HepG2 (cell line): ENCODE data around the gene MRRF. TPM values are rescaled to one million over a fixed set of nuclear protein-coding genes. Genes with fewer than 3 reads are reported as not detected.
A peak's percentile ranks its signal among the peaks of the same experiment; 100 is the strongest.

Source experiments
- AHR ChIP-seq: IDR thresholded peaks from 2 replicates; pipeline ENCODE4 v1.6.1; 2018; ENCODE audit warnings: missing genetic modification reagents, missing compliant biosample characterization
- ARHGAP35 ChIP-seq: sonication (generic); formaldehyde crosslinking; IDR thresholded peaks from 2 replicates; pipeline ENCODE4 v1.9.0; 2022; ENCODE audit warnings: mild to moderate bottlenecking, inconsistent platforms, moderate library complexity, missing genetic modification reagents, borderline replicate concordance
- GLI4 ChIP-seq: sonication (generic); formaldehyde crosslinking; IDR thresholded peaks from 2 replicates; pipeline ENCODE4 v1.5.1; 2020; ENCODE audit warnings: missing genetic modification reagents, mild to moderate bottlenecking, moderate library complexity, borderline replicate concordance
- HDAC1 ChIP-seq: sonication (generic); formaldehyde crosslinking; IDR thresholded peaks from 2 replicates; pipeline ENCODE4 v1.5.1; 2020; ENCODE audit warnings: mild to moderate bottlenecking, missing genetic modification reagents
- HMG20B ChIP-seq: conservative IDR thresholded peaks from 2 replicates; pipeline ENCODE4 v1.6.1; 2016; ENCODE audit warnings: missing genetic modification reagents, missing compliant biosample characterization
- IRF2 ChIP-seq: IDR thresholded peaks from 2 replicates; pipeline ENCODE4 v1.6.1; 2018; ENCODE audit warnings: missing genetic modification reagents, missing compliant biosample characterization
- KAT7 ChIP-seq: IDR thresholded peaks from 2 replicates; pipeline ENCODE4 v1.6.1; 2018; ENCODE audit warnings: borderline replicate concordance, missing compliant biosample characterization
- KDM1A ChIP-seq: IDR thresholded peaks from 2 replicates; pipeline ENCODE4 v1.6.1; 2016; ENCODE audit warnings: missing compliant biosample characterization
- KMT2B ChIP-seq: IDR thresholded peaks from 2 replicates; pipeline ENCODE4 v1.6.1; 2016; ENCODE audit warnings: missing genetic modification reagents, missing compliant biosample characterization
- NKX3-1 ChIP-seq: sonication (generic); formaldehyde crosslinking; IDR thresholded peaks from 2 replicates; pipeline ENCODE4 v1.5.0; 2020; ENCODE audit warnings: missing genetic modification reagents
- NR3C1 ChIP-seq: sonication (generic); formaldehyde crosslinking; IDR thresholded peaks from 2 replicates; pipeline ENCODE4 v1.4.0; 2020; ENCODE audit warnings: missing genetic modification reagents
- RARA ChIP-seq: IDR thresholded peaks from 2 replicates; pipeline ENCODE4 v1.6.1; 2016; ENCODE audit warnings: missing genetic modification reagents, missing compliant biosample characterization
- REXO4 ChIP-seq: sonication (generic); formaldehyde crosslinking; IDR thresholded peaks from 2 replicates; pipeline ENCODE4 v1.8.0; 2022; ENCODE audit warnings: missing genetic modification reagents, mild to moderate bottlenecking, borderline replicate concordance
- SNAI1 ChIP-seq: sonication (generic); formaldehyde crosslinking; IDR thresholded peaks from 2 replicates; pipeline ENCODE4 v1.5.0; 2020; ENCODE audit warnings: mild to moderate bottlenecking, missing genetic modification reagents, borderline replicate concordance
- SNAPC2 ChIP-seq: sonication (generic); formaldehyde crosslinking; IDR thresholded peaks from 2 replicates; pipeline ENCODE4 v1.8.1; 2022; ENCODE audit warnings: mild to moderate bottlenecking, missing genetic modification reagents
- TSC22D2 ChIP-seq: sonication (generic); formaldehyde crosslinking; IDR thresholded peaks from 2 replicates; pipeline ENCODE4 v1.5.1; 2020; ENCODE audit warnings: missing genetic modification reagents, mild to moderate bottlenecking, borderline replicate concordance
- WIZ ChIP-seq: sonication (generic); formaldehyde crosslinking; IDR thresholded peaks from 2 replicates; pipeline ENCODE4 v1.5.1; 2020; ENCODE audit warnings: mild to moderate bottlenecking, missing genetic modification reagents
- ZFP36L1 ChIP-seq: sonication (generic); formaldehyde crosslinking; IDR thresholded peaks from 2 replicates; pipeline ENCODE4 v1.8.0; 2022; ENCODE audit warnings: mild to moderate bottlenecking, missing genetic modification reagents, moderate library complexity
- ZMYM4 ChIP-seq: sonication (generic); formaldehyde crosslinking; IDR thresholded peaks from 2 replicates; pipeline ENCODE4 v1.8.1; 2023; ENCODE audit warnings: mild to moderate bottlenecking, missing genetic modification reagents
- ZNF672 ChIP-seq: sonication (generic); formaldehyde crosslinking; IDR thresholded peaks from 2 replicates; pipeline ENCODE4 v1.8.1; 2022; ENCODE audit warnings: missing genetic modification reagents
- ZNF883 ChIP-seq: sonication (generic); formaldehyde crosslinking; IDR thresholded peaks from 2 replicates; pipeline ENCODE4 v1.5.1; 2020; ENCODE audit warnings: mild to moderate bottlenecking, missing genetic modification reagents; ENCODE audit errors: not compliant biosample characterization
- ZSCAN29 ChIP-seq: sonication (generic); formaldehyde crosslinking; conservative IDR thresholded peaks from 2 replicates; pipeline ENCODE4 v1.4.0; 2020; ENCODE audit warnings: mild to moderate bottlenecking, missing genetic modification reagents
- polyA plus RNA-seq, 8 experiments: library from polyadenylated mRNA; depleted of rRNA in 3 of 8; stranded (reverse) in 7 of 8; unstranded in 1 of 8; fragments of >200 nt; fragmentation: Illumina TruSeq in 4 of 8; extraction: Trizol in 4 of 8; gene quantifications; 2 replicates each; pipeline versions ENCODE4 v1.2.1 to v1.2.3, GENCODE V29; 2011 to 2016; ENCODE audit warnings: low read depth in 4 of 8, missing spikeins in 1 of 8, mixed read lengths in 1 of 8; ENCODE audit not compliant: insufficient read depth in 1 of 8
- total RNA-seq, 5 experiments: library from RNA; depleted of rRNA; stranded (reverse); fragments of >200 nt; fragmentation: Illumina TruSeq; extraction: Trizol; gene quantifications; 2 replicates each; pipeline ENCODE4 v1.2.3, GENCODE V29; 2016; ENCODE audit warnings: low read depth in 1 of 5
- TF ChIP-seq, protein P1 (sequence below): sonication (generic); formaldehyde crosslinking; IDR thresholded peaks from 2 replicates; pipeline ENCODE4 v1.8.0; 2022; ENCODE audit warnings: missing genetic modification reagents, mild to moderate bottlenecking, borderline replicate concordance
- TF ChIP-seq, protein P2 (sequence below): sonication (generic); formaldehyde crosslinking; IDR thresholded peaks from 2 replicates; pipeline ENCODE4 v1.4.0; 2020; ENCODE audit warnings: missing genetic modification reagents, borderline replicate concordance
- TF ChIP-seq, protein P3 (sequence below): IDR thresholded peaks from 2 replicates; pipeline ENCODE4 v1.6.1; 2012; ENCODE audit warnings: low read length, improper control_type of control experiment

The MRRF gene
- total and polyA plus RNA-seq, 2 of the 13 experiments (the other 11 are each of a cell fraction or from before 2014, with no cell fraction given) = 37.3 to 44.3 TPM

DNA sequence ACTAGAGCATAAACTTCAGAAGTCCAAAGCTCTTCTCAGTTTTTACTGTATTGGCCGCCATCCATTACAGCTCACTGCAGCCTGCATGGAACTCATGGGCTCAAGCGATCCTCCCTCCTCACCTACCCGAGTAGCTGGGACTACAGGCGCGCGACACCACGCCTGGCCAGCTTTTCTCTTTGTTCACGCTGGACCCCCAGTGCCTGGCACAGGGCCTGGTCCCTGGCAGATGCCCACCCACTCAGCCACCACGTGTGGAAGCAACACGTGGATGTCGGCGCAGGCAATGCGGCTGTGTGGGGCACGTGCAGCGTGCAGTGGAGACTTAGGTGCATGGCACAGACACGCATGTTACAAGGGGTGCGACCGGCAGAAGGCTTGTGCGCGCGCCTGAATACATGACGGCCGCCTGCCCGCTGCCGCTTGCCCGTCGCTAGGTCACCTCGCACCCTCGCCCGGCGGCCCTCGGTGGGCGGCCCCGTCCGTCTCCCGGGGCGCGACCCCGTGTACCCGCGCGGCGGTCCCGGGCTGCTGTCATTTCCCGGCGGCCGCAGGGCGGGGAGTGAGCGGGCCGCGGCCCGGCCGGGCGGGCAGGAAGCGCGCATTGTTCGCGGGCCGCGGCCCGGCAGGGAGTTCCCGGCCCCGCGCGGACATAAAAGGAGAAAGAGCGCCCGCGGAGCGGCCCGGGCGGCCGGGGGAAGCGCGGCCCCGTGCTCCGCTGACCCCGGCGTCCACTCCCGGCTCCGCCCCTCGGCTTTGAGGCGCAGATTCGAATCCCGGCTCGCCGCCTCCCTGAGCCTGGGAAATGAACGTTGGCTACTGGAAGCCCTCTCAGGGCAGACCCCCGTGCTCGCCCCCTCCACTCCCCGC lies 82.0 kb downstream of the MRRF start (continued):
- TF ChIP-seq IRF2 (CRISPR knock-in tag) (no peak), RARA (CRISPR knock-in tag) (peak; percentile 12; the same call in 1 of the 2 replicates), ZFP36L1 (CRISPR knock-in tag) (no peak), ZSCAN29 (CRISPR knock-in tag) (no peak), NKX3-1 (peak; percentile 56; the same call in 1 of the 2 replicates), KDM1A (peak; percentile 12; the same call in 1 of the 2 replicates), ZNF672 (CRISPR knock-in tag) (peak; percentile 37; the same call in 1 of the 2 replicates), SNAPC2 (no peak), WIZ (CRISPR knock-in tag) (no peak), REXO4 (no peak), KAT7 (CRISPR knock-in tag) (no peak), GLI4 (CRISPR knock-in tag) (no peak), ZNF883 (CRISPR knock-in tag) (peak; percentile 53), HDAC1 (CRISPR knock-in tag) (peak; percentile 20; the same call in 1 of the 2 replicates), NR3C1 (CRISPR knock-in tag) (no peak), HMG20B (CRISPR knock-in tag) (peak; percentile 63; the same call in 1 of the 2 replicates), AHR (CRISPR knock-in tag) (peak; percentile 93; the same call in 1 of the 2 replicates), SNAI1 (CRISPR knock-in tag) (no peak), ZMYM4 (0 out of 2 replicates have a peak, but pooled peaks have one; percentile 22), TSC22D2 (no peak), ARHGAP35 (CRISPR knock-in tag) (0 out of 2 replicates have a peak, but pooled peaks have one; percentile 58), KMT2B (CRISPR knock-in tag) (no peak; the same call in 1 of the 2 replicates)
- TF ChIP-seq, protein P1, sequence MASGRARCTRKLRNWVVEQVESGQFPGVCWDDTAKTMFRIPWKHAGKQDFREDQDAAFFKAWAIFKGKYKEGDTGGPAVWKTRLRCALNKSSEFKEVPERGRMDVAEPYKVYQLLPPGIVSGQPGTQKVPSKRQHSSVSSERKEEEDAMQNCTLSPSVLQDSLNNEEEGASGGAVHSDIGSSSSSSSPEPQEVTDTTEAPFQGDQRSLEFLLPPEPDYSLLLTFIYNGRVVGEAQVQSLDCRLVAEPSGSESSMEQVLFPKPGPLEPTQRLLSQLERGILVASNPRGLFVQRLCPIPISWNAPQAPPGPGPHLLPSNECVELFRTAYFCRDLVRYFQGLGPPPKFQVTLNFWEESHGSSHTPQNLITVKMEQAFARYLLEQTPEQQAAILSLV (CRISPR knock-in tag) = 0 out of 2 replicates have a peak, but pooled peaks have one; percentile 34
- TF ChIP-seq, protein P2, sequence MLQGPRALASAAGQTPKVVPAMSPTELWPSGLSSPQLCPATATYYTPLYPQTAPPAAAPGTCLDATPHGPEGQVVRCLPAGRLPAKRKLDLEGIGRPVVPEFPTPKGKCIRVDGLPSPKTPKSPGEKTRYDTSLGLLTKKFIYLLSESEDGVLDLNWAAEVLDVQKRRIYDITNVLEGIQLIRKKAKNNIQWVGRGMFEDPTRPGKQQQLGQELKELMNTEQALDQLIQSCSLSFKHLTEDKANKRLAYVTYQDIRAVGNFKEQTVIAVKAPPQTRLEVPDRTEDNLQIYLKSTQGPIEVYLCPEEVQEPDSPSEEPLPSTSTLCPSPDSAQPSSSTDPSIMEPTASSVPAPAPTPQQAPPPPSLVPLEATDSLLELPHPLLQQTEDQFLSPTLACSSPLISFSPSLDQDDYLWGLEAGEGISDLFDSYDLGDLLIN (CRISPR knock-in tag) = no peak
- TF ChIP-seq, protein P3, sequence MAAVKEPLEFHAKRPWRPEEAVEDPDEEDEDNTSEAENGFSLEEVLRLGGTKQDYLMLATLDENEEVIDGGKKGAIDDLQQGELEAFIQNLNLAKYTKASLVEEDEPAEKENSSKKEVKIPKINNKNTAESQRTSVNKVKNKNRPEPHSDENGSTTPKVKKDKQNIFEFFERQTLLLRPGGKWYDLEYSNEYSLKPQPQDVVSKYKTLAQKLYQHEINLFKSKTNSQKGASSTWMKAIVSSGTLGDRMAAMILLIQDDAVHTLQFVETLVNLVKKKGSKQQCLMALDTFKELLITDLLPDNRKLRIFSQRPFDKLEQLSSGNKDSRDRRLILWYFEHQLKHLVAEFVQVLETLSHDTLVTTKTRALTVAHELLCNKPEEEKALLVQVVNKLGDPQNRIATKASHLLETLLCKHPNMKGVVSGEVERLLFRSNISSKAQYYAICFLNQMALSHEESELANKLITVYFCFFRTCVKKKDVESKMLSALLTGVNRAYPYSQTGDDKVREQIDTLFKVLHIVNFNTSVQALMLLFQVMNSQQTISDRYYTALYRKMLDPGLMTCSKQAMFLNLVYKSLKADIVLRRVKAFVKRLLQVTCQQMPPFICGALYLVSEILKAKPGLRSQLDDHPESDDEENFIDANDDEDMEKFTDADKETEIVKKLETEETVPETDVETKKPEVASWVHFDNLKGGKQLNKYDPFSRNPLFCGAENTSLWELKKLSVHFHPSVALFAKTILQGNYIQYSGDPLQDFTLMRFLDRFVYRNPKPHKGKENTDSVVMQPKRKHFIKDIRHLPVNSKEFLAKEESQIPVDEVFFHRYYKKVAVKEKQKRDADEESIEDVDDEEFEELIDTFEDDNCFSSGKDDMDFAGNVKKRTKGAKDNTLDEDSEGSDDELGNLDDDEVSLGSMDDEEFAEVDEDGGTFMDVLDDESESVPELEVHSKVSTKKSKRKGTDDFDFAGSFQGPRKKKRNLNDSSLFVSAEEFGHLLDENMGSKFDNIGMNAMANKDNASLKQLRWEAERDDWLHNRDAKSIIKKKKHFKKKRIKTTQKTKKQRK = no peak
